ENCODE results near the gene DELE1.
A peak's percentile ranks its signal among the peaks of the same experiment; 100 is the strongest.

The DELE1 gene

DNA sequence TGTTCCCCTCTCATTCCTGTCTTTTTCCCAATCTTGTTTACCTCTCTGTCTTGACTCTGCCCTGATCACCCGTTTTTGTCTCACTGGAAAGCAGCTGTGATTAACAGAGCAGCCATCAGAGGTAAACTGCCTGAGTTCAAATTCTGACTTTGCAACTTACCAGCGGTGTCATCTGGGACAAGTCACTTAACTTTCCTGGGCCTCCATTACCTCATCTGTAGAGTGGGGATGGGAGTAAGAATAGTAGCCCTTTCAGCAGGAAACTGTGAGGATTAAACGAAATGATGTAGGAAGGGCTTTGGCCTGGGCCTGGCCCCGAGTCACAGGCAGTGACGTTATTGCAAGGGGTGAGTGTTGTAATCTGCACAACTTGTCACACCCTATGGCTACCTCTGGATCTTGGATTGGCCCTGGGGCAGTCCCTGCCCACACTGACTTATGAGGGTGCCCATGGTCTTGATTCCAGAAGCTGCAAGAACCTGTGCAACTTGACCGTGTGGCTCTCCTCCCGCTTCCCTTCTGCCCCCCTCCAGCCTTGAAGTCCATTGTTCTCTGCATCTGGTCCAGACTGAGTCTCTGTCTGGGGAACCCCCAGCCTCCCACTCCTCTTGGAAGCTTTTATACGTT, 35.0 kb downstream of the DELE1 start:
- DNase-seq = no peak

GRCh38 chr5:141960018-141960417, 36.3 kb downstream of the DELE1 start:
- peak; percentile 24 for DNase-seq

GRCh38 chr5:141960449-141961323, 37.0 kb downstream of the DELE1 start:
- DNase-seq = peak; percentile 92

DNA sequence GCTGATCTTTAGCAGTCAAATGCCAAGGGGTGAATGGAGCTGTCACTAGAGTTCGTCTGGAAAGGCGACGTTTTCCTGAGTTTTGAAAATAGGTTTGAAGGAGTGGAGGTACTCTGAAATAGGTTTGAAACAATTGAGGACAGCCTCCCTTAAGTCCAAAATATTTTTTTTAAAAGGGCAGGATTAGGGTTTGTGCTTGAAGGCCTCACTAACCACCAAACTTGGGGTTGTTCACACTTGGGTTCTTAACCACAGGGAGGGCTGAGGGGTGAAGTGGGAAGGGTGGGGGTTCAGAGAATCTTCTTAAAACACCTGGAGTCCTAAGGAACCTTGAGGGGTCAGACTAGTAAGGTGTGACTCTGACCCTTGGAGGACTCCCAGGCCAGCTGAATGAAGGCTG, 37.8 kb downstream of the DELE1 start:
- no peak for DNase-seq

- no peak for DNase-seq
Observed at GRCh38 chr5:141963701-141964100, 40.0 kb downstream of the DELE1 start.

DNA sequence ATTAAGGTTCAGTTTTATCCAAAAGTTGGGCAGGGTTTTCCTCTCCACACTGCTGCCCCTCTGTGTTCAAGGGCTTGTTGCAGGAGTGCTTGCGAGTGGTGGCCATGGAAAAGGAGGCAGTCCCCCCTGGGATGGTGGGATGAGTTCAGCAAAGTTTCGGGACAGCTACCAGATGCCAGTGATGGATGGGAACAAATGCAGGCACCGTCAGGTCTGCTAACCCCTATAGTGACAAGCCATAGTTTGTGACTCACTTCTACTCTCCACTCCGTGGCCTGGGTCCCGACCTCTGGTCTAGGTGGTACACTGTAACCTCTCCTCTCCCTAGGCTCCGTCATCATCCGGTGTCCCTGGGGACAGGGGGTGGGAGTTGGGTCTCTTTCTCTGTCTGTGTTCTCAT, 41.4 kb downstream of the DELE1 start:
- DNase-seq = no peak

GRCh38 chr5:141966275-141966962, 42.7 kb downstream of the DELE1 start:
- no peak for DNase-seq

- no peak for DNase-seq
Observed at GRCh38 chr5:141966963-141967333, 43.3 kb downstream of the DELE1 start.

DNA sequence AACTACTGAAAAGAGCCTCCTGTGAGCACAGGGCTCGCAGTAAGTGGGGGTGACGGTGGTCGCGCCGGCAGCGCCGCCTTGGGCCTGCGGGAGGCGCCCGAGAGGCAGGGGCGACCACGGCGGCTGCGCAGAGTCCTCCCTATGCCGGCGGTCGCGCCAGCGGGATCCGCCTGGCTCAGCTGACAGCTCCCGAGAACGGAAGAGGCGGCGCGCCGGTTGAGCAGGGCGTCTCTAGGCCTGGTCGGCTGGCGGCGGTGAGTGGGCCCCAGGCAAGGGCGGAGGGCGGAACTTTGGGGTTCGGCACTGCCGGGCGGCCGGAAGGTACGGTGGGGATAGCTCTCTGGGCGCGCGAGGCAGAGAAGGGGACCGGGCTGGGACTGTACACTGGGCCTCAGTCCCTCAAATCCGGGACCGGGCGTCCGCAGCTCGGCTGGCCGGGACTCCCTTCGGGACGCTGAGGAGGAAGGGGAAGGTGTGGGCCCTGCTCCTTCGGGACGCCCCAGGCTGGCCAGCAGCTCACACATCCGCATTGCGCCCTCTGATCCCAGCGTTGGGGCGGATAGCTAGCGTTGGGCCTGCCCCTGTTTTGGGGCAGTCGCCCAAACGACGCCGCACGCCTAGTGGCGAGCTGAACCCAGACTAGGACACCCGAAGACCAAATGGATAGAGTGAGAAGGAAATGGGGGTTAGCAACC, 45.4 kb downstream of the DELE1 start, which contains the start of gene RNF14:
Gene RNF14, plus strand, starts transcription at position 192 of the 695 bp plus-strand sequence. CDS start 4,484 bp downstream, outside the sequence.
- peak; percentile 92 for DNase-seq

- no peak for DNase-seq
Observed at GRCh38 chr5:141969783-141970771, 46.4 kb downstream of the DELE1 start.

GRCh38 chr5:141973871-141974595, 50.4 kb downstream of the DELE1 start:
- DNase-seq = no peak

DNA sequence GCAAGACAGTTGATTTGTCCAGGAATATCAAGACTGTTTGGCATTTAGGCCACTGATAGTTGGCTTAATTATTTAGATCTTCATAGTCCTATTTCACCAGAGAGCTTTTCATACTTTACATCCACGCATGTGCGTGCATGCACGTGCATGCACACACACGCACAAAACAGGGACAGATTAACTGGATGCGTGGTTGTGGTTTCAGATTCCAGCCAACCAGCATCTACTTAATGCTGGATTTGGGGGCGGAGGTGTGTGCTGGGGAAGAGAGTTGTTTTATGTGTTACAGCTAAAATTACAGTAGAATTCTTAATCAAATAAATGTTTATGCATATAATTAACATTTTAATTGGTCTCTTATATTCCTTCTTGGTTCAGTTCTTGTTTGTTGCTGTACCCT, 52.5 kb downstream of the DELE1 start:
- no peak for DNase-seq

DNA sequence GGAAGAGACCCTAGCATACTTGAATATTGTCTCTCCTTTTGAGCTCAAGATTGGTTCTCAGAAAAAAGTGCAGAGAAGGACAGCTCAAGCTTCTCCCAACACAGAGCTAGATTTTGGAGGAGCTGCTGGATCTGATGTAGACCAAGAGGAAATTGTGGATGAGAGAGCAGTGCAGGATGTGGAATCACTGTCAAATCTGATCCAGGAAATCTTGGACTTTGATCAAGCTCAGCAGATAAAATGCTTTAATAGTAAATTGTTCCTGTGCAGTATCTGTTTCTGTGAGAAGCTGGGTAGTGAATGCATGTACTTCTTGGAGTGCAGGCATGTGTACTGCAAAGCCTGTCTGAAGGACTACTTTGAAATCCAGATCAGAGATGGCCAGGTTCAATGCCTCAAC, 54.7 kb downstream of the DELE1 start:
- DNase-seq = no peak

GRCh38 chr5:141982626-141983025, 59.0 kb downstream of the DELE1 start:
- DNase-seq = no peak

DNA sequence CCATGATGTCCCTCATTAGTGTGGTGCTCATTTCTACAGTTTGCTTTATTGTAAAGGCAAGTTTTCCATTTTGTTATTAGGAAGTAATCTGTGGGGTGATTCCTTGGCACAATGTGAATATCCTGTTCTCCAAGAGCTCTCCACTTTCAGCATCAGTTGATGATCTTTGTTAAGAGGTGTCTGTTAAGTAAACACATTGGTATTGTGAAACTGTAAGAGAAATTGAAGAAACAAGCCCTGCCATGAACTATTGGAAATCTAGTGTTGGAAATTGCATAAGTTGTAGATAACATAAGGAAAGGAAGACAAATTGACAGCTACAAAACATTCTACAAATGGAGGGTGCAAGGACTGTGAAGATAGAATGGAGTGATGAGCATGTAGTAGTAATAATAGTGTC, 62.4 kb downstream of the DELE1 start:
- no peak for DNase-seq

DNA sequence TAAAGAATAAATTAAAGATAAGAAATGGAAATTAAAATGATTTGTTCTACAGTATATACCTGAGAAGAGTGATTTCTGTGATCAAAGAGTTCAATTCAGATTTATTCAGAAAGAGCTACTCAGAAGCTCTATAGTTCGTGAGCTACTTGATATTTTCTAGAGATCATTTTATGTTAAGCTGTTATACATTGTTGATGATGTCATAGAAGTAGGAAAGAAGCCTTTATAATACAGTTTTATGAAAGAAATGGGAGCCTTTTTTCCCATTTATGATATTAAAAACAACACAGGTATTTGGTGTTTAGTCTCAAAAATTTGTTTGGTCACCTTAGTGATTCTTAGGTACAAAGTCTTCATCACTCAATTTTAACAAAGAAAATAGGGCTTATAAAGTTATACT, 66.0 kb downstream of the DELE1 start:
- no peak for DNase-seq
